Measurements from ENCODE around the gene SPTBN5.

GRCh38 chr15:41841131-41841530 lies 52.7 kb downstream of the SPTBN5 start:
- TF ChIP-seq, protein P1, sequence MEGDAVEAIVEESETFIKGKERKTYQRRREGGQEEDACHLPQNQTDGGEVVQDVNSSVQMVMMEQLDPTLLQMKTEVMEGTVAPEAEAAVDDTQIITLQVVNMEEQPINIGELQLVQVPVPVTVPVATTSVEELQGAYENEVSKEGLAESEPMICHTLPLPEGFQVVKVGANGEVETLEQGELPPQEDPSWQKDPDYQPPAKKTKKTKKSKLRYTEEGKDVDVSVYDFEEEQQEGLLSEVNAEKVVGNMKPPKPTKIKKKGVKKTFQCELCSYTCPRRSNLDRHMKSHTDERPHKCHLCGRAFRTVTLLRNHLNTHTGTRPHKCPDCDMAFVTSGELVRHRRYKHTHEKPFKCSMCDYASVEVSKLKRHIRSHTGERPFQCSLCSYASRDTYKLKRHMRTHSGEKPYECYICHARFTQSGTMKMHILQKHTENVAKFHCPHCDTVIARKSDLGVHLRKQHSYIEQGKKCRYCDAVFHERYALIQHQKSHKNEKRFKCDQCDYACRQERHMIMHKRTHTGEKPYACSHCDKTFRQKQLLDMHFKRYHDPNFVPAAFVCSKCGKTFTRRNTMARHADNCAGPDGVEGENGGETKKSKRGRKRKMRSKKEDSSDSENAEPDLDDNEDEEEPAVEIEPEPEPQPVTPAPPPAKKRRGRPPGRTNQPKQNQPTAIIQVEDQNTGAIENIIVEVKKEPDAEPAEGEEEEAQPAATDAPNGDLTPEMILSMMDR (IDR thresholded peaks at IDR 0.05): no peak
- no peak for TF ChIP-seq POLR2AphosphoS5 (IDR thresholded peaks at IDR 0.05; ENCODE audit: low read depth, low read length)
- TF ChIP-seq, protein P2, sequence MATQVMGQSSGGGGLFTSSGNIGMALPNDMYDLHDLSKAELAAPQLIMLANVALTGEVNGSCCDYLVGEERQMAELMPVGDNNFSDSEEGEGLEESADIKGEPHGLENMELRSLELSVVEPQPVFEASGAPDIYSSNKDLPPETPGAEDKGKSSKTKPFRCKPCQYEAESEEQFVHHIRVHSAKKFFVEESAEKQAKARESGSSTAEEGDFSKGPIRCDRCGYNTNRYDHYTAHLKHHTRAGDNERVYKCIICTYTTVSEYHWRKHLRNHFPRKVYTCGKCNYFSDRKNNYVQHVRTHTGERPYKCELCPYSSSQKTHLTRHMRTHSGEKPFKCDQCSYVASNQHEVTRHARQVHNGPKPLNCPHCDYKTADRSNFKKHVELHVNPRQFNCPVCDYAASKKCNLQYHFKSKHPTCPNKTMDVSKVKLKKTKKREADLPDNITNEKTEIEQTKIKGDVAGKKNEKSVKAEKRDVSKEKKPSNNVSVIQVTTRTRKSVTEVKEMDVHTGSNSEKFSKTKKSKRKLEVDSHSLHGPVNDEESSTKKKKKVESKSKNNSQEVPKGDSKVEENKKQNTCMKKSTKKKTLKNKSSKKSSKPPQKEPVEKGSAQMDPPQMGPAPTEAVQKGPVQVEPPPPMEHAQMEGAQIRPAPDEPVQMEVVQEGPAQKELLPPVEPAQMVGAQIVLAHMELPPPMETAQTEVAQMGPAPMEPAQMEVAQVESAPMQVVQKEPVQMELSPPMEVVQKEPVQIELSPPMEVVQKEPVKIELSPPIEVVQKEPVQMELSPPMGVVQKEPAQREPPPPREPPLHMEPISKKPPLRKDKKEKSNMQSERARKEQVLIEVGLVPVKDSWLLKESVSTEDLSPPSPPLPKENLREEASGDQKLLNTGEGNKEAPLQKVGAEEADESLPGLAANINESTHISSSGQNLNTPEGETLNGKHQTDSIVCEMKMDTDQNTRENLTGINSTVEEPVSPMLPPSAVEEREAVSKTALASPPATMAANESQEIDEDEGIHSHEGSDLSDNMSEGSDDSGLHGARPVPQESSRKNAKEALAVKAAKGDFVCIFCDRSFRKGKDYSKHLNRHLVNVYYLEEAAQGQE (IDR thresholded peaks at IDR 0.05; ENCODE audit: insufficient read depth in 1 of 2, low read depth in 2 of 2, low read length in 1 of 2): no peak
- no peak for TF ChIP-seq TCF7L2 (IDR thresholded peaks at IDR 0.05; ENCODE audit: low read depth, low read length)
